ENCODE results near the gene LTA. TPM values are rescaled to one million over a fixed set of nuclear protein-coding genes. Genes with fewer than 3 reads are reported as not detected.
A peak's percentile ranks its signal among the peaks of the same experiment; 100 is the strongest.
"Not testable (repeated sequence)": the region's sequence is repeated elsewhere in the genome, so short reads cannot be mapped to it uniquely, and the experiment has no call there.

LTA gene
- total RNA-seq, 1 donor from 2014 or later: not detected

DNA sequence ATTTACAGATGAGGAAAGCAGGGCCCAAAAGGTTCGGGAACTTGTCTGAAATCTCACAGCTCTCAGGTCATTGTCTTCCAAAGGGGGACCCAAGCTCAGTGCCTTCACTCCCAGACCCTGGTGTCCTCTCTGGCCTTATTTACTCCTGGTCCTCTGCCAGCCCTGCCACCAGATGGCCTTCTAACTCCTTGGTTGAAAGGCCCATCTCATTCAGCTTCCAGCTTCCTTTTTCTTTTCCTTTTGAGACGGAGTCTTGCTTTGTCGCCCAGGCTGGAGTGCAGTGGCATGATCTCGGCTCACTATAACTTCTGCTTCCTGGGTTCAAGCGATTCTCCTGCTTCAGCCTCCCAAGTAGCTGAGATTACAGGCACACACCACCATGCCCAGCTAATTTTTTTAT is 20.7 kb upstream of the LTA start:
- peaks cover 23% of the 10 kb centered on the region for H3K36me3 Mint-ChIP-seq (ENCODE audit: unreplicated experiment)
- not testable (repeated sequence) for H3K27ac Mint-ChIP-seq (ENCODE audit: unreplicated experiment); H3K9me3 Mint-ChIP-seq (ENCODE audit: unreplicated experiment); DNase-seq (ENCODE audit: extremely low spot score, unreplicated experiment); H3K27me3 Mint-ChIP-seq (ENCODE audit: unreplicated experiment); H3K4me3 Mint-ChIP-seq (ENCODE audit: unreplicated experiment)
- H3K4me1 Mint-ChIP-seq (ENCODE audit: unreplicated experiment): peaks cover 28% of the 10 kb centered on the region
- TF ChIP-seq, protein P1, sequence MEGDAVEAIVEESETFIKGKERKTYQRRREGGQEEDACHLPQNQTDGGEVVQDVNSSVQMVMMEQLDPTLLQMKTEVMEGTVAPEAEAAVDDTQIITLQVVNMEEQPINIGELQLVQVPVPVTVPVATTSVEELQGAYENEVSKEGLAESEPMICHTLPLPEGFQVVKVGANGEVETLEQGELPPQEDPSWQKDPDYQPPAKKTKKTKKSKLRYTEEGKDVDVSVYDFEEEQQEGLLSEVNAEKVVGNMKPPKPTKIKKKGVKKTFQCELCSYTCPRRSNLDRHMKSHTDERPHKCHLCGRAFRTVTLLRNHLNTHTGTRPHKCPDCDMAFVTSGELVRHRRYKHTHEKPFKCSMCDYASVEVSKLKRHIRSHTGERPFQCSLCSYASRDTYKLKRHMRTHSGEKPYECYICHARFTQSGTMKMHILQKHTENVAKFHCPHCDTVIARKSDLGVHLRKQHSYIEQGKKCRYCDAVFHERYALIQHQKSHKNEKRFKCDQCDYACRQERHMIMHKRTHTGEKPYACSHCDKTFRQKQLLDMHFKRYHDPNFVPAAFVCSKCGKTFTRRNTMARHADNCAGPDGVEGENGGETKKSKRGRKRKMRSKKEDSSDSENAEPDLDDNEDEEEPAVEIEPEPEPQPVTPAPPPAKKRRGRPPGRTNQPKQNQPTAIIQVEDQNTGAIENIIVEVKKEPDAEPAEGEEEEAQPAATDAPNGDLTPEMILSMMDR (IDR thresholded peaks at IDR 0.05): peak; percentile 48

DNA sequence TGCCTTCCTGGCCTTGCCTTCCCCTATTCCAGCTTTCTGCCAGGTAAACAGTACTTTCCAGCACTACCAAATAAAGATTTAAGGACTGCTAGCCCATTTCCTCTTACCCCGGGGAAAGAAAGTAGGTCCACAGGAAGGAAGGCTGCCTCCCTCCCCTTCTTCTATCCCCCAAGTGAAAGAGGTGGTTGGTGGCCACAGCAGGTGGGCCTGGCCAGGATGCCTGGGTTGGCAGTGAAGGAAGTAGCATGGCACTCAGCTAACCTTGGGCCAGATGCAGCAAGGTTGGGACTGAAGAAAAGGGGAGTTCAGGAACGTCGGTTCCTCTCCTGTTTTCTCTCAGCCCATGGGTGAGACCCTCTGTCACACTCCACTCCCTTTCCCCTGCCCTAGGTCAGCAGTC is 15.8 kb upstream of the LTA start:
- TF ChIP-seq, protein P1 (IDR thresholded peaks at IDR 0.05): no peak
- Mint-ChIP-seq H3K27me3 (ENCODE audit: unreplicated experiment) (no peaks in the 10 kb centered on the region), H3K4me3 (ENCODE audit: unreplicated experiment) (no peak overlapping the region), H3K4me1 (ENCODE audit: unreplicated experiment) (peaks cover 23% of the 10 kb centered on the region), H3K9me3 (ENCODE audit: unreplicated experiment) (no peaks in the 10 kb centered on the region), H3K27ac (ENCODE audit: unreplicated experiment) (no peak overlapping the region), H3K36me3 (ENCODE audit: unreplicated experiment) (peaks cover 41% of the 10 kb centered on the region)
- DNase-seq (ENCODE audit: extremely low spot score, unreplicated experiment): no peak

DNA sequence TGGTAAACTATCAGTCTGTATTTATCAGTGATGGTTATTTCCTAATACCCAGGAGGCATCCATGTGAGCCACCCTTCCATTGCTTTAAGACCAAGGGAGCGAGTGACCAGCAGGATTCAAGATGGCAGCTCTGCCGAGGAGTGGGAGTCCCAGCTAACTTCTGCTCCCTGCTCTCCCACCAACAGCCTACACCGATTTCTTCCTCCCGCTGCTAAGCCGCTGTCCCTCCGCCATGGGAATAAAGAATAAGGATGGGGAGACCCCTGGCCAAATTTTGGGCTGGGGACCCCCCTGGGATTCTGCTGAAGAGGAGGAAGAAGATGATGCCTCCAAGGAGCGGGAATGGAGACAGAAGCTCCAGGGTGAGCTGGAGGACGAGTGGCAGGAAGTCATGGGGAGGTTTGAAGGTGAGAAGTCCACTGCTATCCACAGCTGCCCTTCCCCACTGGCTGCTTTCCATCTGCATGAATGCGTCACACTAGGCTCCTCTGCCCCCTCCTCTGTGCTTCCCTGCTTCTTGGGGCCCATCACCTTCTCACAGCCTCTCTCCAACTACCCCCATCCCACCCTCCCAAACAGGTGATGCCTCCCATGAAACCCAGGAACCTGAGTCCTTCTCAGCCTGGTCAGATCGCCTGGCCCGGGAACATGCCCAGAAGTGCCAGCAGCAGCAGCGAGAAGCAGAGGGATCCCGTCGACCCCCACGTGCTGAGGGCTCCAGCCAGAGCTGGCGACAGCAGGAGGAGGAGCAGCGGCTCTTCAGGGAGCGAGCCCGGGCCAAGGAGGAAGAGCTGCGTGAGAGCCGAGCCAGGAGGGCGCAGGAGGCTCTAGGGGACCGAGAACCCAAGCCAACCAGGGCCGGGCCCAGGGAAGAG is 14.4 kb upstream of the LTA start:
- DNase-seq (ENCODE audit: extremely low spot score, unreplicated experiment): no peak
- Mint-ChIP-seq H3K27ac (ENCODE audit: unreplicated experiment) (no peak overlapping the region), H3K36me3 (ENCODE audit: unreplicated experiment) (peaks cover 38% of the 10 kb centered on the region), H3K9me3 (ENCODE audit: unreplicated experiment) (no peaks in the 10 kb centered on the region), H3K4me3 (ENCODE audit: unreplicated experiment) (no peak overlapping the region), H3K4me1 (ENCODE audit: unreplicated experiment) (peaks cover 23% of the 10 kb centered on the region), H3K27me3 (ENCODE audit: unreplicated experiment) (no peaks in the 10 kb centered on the region)
- TF ChIP-seq, protein P1 (IDR thresholded peaks at IDR 0.05): no peak

DNA sequence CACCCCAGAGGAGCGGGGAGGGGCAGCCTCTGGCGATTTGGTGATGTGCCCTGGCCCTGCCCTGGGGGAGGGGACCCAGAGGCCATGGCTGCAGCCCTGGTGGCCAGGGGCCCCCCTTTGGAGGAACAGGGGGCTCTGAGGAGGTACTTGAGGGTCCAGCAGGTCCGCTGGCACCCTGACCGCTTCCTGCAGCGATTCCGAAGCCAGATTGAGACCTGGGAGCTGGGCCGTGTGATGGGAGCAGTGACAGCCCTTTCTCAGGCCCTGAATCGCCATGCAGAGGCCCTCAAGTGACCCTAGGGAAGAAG is 13.8 kb upstream of the LTA start:
- H3K27me3 Mint-ChIP-seq (ENCODE audit: unreplicated experiment): no peaks in the 10 kb centered on the region

More for the DNA sequence above, 13.8 kb upstream of the LTA start:
- Mint-ChIP-seq H3K4me3 (ENCODE audit: unreplicated experiment) (no peak overlapping the region), H3K27ac (ENCODE audit: unreplicated experiment) (no peak overlapping the region), H3K36me3 (ENCODE audit: unreplicated experiment) (peaks cover 36% of the 10 kb centered on the region), H3K9me3 (ENCODE audit: unreplicated experiment) (no peaks in the 10 kb centered on the region), H3K4me1 (ENCODE audit: unreplicated experiment) (peaks cover 25% of the 10 kb centered on the region)
- TF ChIP-seq, protein P1 (IDR thresholded peaks at IDR 0.05): no peak
- no peak for DNase-seq (ENCODE audit: extremely low spot score, unreplicated experiment)
